Transverse colon (tissue), 3 donors: Measurements from ENCODE around the gene LENG8.

Experiments used
- EP300 ChIP-seq: sonication (generic); formaldehyde crosslinking; IDR thresholded peaks from one replicate; pipeline ENCODE4 v1.6.1; 2017; ENCODE audit warnings: antibody characterized with exemption, low read depth
- POLR2A ChIP-seq: fragments of 450-650 bp; IDR thresholded peaks from one replicate; pipeline ENCODE4 v1.6.1; 2016; ENCODE audit warnings: antibody characterized with exemption, mild to moderate bottlenecking, moderate library complexity
- TF ChIP-seq, protein P1 (sequence below), 5 experiments: fragments of 200-600 bp in 3 of 5; fragments of 450-650 bp in 2 of 5; sonication (generic) in 3 of 5; IDR thresholded peaks; 1 replicate in 2 of 5; 2 replicates in 3 of 5; pipeline ENCODE4 v1.5.1; 2016 to 2017; ENCODE audit warnings: antibody characterized with exemption in 5 of 5, inconsistent platforms in 3 of 5, mild to moderate bottlenecking in 2 of 5, moderate library complexity in 1 of 5

DNA sequence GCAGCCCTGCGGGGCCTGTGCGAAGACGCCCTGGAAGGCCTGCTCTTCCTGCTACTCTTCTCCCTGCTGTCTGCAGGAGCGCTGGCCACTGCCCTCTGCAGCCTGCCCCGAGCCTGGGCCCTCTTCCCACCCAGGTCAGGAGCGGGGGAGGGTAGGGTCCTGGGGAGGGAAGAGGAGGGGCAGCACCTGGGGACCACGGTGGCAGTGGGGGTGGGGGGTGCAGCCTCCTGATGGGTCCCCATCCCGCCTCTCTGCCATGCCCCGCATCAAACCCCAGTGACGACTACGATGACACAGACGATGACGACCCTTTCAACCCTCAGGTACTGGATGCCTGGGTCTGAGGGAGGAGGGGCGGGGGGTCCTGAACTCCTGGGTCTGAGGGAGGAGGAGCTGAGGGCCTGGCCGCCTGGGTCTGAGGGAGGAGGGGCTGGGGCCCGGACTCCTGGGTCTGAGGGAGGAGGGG, 13.4 kb upstream of the LENG8 start:
- no peak for TF ChIP-seq POLR2A
- TF ChIP-seq EP300 = no peak
- TF ChIP-seq, protein P1, sequence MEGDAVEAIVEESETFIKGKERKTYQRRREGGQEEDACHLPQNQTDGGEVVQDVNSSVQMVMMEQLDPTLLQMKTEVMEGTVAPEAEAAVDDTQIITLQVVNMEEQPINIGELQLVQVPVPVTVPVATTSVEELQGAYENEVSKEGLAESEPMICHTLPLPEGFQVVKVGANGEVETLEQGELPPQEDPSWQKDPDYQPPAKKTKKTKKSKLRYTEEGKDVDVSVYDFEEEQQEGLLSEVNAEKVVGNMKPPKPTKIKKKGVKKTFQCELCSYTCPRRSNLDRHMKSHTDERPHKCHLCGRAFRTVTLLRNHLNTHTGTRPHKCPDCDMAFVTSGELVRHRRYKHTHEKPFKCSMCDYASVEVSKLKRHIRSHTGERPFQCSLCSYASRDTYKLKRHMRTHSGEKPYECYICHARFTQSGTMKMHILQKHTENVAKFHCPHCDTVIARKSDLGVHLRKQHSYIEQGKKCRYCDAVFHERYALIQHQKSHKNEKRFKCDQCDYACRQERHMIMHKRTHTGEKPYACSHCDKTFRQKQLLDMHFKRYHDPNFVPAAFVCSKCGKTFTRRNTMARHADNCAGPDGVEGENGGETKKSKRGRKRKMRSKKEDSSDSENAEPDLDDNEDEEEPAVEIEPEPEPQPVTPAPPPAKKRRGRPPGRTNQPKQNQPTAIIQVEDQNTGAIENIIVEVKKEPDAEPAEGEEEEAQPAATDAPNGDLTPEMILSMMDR (IDR thresholded peaks at IDR 0.05) = no peak
